OCI-M2 (cell line): ENCODE results near the gene C1QC.

Source experiments
- DNase-seq: peaks from one replicate; lab custom pipeline; 2025; ENCODE audit not compliant: unreplicated experiment; lab: John Stamatoyannopoulos, UW

C1QC gene

GRCh38 chr1:22619252-22619651, 24.2 kb upstream of the C1QC start:
- DNase-seq = no peak

GRCh38 chr1:22619798-22620197, 23.6 kb upstream of the C1QC start:
- no peak for DNase-seq

GRCh38 chr1:22621761-22622160, 21.7 kb upstream of the C1QC start:
- no peak for DNase-seq

GRCh38 chr1:22625262-22625925, 18.0 kb upstream of the C1QC start:
- no peak for DNase-seq

- DNase-seq = no peak
Observed at GRCh38 chr1:22626237-22627157, 16.9 kb upstream of the C1QC start.

GRCh38 chr1:22627331-22627730, 16.1 kb upstream of the C1QC start:
- DNase-seq = no peak

GRCh38 chr1:22628698-22629444, 14.6 kb upstream of the C1QC start:
- no peak for DNase-seq

GRCh38 chr1:22629886-22630285, 13.5 kb upstream of the C1QC start:
- no peak for DNase-seq

GRCh38 chr1:22633697-22634463, 9.6 kb upstream of the C1QC start:
- no peak for DNase-seq

- no peak for DNase-seq
Observed at GRCh38 chr1:22635436-22635835, 8.0 kb upstream of the C1QC start.

- no peak for DNase-seq
Observed at GRCh38 chr1:22636353-22636752, 7.1 kb upstream of the C1QC start, which contains the start of gene C1QA. TSS of gene C1QA (plus strand) at chr1:22636628. CDS start at chr1:22637617, 989 bp downstream.

GRCh38 chr1:22636927-22637326, 6.5 kb upstream of the C1QC start:
- DNase-seq = no peak

- DNase-seq = no peak
Observed at GRCh38 chr1:22637907-22638445, 5.5 kb upstream of the C1QC start.

GRCh38 chr1:22638476-22639234, 4.8 kb upstream of the C1QC start:
- no peak for DNase-seq

- no peak for DNase-seq
Observed at GRCh38 chr1:22639286-22639685, 4.1 kb upstream of the C1QC start.

GRCh38 chr1:22641247-22641646, 2.2 kb upstream of the C1QC start:
- DNase-seq = no peak

- no peak for DNase-seq
Observed at GRCh38 chr1:22641906-22642636, 1.4 kb upstream of the C1QC start.

- DNase-seq = no peak
Observed at GRCh38 chr1:22643928-22644327, 495 bp downstream of the C1QC start.

GRCh38 chr1:22645931-22646330, 2.5 kb downstream of the C1QC start:
- no peak for DNase-seq
